LoVo (cell line): Measurements from ENCODE around the gene DCXR.

Experiments used
- DNase-seq: peaks from one replicate; pipeline ENCODE4 v3.0.0-alpha.2; 2016; ENCODE audit warnings: low spot score

DCXR gene

DNA sequence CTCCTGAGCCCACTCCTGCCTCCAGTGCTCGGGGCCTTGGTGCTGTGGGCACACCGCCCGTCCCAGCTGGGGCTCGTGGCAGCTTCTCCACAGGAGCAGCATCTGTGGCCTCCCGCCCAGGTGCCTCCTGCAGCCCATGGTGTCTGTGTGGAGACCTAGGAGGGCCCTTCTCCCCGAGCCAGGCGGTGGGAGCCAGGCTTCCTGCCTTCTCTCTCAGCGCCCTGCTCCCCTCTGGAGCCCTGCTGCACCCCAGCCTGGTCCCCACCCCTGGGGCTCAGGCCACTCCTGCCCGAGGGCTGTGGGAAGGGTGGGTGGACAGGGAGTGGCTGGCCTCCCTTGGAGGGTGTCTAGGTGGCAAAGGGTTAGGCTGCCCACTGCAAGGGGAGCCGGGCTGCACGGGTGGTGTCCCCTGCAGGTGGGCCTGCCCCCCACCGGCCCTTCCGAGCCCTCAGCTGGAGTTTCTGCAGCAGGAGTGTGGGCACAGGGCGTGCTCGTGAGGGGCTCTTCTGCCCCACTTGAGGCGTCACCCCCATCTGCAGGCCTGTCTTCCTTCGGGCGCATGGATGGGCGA is 25.8 kb downstream of the DCXR start:
- no peak for DNase-seq

- no peak for DNase-seq
Observed at GRCh38 chr17:82010575-82011525, 26.6 kb downstream of the DCXR start.

- no peak for DNase-seq
Observed at GRCh38 chr17:82009413-82009812, 28.1 kb downstream of the DCXR start.

DNA sequence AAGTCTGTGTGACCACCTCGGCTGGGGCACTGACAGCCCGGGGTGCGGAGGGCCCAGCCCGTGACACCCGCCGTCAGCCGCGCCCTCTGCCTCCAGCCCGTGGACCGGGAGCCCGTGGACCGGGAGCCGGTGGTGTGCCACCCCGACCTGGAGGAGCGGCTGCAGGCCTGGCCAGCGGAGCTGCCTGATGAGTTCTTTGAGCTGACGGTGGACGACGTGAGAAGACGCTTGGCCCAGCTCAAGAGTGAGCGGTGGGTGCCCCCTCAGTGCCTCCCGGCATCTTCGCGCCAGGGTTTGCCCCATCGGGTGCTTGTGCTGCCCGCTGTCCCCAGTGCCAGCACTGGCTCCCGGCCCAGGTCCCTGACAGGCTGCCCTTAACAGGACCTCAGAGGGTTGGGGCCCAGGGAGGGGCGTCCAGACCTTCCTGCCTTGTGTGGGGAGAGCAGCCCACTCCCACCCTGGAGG is 28.5 kb downstream of the DCXR start:
- no peak for DNase-seq

GRCh38 chr17:82008258-82008940 is 29.1 kb downstream of the DCXR start:
- no peak for DNase-seq

DNA sequence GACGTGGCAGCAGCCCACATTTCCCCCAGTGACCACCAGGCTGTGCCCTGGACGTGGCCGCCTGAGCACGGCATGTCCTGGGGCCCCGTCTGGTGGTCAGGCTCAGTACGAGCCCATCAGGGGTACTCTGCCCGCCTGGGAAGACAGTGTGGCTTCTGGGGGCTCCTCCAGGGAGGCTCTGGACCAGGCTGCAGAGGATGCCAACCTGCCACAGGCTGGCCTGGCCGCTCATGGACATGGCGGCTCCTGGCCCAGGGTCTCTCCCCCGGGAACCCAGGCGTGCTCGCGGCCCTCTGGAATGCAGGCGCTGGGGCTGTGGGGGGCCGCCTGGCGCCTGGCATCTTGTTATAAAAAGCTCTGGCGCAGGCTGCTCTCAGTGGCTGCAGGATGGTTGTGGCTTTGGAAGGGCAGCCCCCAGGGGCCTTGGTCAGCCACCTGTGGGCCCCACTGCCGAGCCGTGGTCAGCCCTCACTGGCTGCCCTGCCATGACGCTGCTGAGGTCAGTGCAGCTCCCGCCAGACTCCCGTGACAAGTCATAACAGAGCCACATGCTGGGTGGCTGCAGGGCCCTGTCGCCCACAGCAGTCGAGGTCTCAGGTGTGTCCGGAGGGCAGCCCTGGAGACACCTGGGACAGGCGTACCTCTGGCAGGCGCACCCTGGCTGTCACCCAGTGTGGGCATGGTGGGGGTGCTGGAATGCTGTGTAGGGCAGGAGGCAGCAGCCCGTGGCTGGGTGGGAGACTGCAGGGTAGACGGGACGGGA is 29.8 kb downstream of the DCXR start:
- no peak for DNase-seq

DNA sequence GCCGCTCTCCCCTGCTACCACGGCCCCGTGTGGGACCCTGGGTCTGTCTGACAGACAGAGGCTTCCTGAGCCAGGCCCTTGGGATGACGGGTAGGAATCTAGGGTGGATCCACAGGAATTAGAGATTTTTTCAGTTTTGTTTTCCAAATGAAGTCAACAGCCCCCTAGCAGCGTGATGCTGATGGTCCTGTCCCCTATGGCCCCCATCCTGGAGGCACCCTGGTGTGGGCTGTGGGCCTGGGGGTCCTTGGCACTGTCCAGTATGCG is 30.3 kb downstream of the DCXR start:
- DNase-seq = no peak

GRCh38 chr17:82006468-82007227 is 30.8 kb downstream of the DCXR start:
- DNase-seq = no peak

DNA sequence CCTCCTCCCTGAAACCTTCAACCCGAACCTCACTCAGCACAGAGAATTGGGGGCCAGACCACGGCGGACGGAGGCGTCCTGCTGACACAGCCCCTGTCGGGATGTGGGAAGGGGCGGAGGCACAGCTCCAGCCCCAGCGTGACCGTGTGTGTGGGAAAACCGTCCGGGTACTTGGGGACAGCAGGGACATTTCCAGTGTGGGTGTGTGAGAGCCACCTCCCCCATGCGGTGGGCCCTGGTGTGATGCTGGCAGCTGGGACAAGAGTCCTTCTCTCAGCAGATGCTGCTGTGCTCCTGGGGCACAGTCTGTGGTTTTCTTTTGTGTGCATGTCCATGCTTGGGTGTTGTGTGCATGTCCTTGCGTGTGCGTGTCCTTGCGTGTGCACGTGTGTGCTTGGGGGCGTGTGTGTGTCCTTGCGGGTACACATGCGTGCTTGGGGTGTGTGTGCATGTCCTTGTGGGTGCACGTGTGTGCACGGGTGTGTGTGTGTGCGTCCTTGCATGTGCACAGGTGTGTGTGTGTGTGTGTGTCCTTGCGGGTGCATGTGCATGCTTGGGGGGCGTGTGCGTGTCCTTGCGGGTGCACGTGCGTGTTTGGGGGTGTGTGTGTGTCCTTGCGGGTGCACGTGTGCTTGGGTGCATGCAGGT is 31.7 kb downstream of the DCXR start:
- no peak for DNase-seq

DNA sequence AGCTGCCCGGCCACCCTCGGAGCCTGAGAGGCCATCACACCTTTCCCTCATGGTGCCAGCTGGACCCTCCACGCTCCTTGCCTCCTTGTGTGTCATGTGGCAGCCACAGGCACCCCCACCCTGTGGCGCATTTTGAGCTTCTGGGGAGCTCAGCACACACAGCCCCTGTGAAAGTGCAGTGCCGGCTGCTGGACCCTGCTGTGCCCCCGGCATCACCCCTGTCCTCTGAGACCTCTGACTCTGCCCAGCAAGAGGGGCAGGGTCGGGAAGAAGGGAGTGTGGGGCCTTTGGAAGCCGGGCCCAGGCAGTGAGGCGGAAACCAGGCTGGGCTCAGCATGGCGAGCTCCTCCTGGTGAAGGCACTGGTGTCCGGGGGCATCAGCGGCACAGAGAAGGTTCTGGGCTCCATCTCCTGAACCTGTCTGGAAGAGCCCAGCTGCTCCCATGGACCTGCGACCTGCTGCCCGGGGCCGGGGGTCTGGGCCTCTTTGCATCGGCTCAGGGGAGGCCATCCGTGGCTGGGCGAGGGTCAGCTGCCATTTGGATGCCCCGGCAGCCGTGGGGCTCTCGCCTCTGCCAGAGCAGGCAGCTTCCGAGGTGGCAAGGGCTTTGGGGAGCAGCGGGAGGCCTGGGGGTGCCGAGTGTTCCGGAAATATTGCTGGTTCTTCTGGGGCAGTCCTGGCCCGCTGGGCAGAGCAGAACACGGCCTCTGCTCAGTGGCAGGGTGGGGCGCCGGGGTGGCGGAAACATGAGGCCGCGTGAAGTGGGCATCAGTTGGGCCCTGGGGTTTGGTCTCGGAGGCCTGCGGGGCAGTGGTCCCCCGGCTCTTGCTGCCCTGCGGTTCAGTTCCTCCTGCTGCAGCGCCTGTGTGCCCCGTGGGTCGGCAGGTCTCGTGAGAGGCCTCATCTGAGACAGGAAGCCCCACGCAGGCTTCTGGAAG is 32.7 kb downstream of the DCXR start:
- DNase-seq = no peak

DNA sequence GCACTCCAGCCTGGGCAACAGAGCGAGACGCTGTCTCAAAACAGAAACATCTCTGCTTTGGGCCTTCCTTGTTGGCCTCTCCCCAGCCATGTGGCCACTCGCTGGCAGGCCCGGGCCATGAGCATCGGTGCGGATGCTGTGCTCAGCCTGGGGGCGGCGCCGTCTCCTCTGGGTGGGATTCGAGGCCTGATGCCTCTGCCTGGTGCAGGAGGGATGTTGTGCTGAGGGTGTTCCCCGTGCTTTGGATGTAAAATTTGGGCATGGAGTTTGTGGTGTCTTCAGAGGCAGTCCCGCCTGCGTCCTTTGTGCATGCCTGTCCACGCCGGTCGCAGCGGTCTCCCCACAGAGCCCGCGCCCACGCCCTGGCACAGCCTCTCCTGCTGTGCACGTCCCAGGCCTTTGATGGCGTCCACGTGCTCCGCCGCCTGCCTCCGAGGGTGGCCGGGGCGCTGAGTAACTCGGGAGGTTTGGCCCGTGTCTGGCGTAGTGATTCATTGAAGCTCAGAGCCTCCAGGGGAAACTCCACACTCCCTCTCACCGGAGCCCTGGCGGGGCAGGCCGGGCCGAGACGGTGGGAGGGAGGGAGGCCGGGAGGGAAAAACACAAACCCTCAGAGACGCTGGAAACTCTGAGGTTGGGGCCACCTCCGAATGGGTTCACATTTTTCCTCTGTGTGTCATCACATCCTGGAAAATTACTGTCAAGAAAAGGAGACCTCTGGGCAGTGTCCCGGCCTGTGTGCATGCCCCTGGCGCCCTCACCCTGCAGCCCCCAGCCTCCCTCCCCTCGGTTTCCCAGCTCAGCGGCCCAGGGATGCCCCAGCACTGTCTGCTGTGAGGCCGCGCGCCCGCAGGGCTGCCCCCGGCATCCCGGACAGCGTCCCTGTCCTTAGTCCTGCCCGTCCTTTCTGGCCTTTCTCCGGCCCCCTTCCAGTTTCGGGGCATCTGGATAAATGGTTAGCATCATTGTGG is 33.8 kb downstream of the DCXR start:
- peak; percentile 35 for DNase-seq

DNA sequence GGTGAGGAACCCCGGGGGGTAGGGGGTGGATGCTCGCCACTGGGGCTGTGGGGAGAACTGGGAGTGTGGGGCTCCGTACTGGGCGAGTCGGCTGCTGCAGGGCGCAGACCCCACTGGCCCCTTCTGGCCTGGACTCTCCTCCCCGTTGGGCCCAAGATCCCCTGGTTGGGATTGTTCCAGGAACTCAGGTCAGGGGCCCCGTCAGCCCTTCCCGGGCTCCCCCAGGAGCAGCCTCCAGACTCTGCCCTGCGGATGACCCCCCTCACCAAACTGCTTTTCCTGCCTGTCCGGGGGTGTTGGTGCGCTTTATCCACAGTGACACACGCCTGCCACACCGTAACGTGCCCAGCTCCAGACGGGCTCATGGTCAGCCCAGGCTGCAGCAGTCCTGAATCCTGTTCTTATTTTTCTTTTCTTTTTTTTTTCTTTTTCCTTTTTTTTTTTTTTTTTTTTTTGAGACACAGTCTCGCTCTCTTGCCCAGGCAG is 35.9 kb downstream of the DCXR start:
- DNase-seq = no peak

- DNase-seq = no peak
Observed at GRCh38 chr17:82000803-82001570, 36.5 kb downstream of the DCXR start.

DNA sequence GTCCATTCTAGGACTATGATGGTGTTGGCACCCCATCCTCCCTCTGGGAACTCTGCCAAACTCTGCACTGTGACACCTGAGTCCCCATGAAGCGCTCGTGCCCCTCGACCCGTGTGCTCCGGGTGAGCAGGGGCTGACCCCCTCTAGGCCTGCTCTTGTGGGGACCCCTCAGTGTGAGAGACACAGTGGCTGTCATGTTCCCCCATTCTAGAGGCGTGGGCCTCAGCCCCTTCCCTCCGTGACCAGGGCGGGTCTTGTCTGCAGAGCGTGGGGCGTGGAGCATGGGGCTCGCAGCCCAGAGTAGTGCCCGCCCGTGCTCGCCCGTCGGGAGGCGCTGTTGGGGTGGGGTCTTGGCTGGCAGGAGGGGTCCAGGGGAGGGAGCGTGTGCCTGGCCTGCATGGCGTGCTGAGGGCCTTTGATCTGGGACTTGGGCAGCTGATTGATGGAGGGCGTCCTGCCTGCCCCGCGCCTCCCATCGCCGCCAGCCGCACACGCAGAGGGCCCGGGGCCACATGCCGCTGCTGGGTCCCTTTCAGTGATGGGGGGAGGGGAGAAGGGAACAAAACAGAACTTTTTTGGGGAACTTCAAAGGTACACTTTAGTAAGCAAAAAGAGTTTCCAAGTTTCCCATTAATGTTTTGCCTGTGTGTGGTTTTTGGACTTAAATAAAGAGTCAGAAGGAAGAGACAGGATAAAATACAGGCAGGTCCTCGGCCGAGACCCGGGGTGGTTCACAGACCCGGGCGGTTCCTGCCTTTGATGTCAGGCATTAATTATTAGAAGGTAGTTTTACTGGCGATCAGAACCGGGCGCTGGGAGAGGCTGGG is 37.3 kb downstream of the DCXR start:
- no peak for DNase-seq

DNA sequence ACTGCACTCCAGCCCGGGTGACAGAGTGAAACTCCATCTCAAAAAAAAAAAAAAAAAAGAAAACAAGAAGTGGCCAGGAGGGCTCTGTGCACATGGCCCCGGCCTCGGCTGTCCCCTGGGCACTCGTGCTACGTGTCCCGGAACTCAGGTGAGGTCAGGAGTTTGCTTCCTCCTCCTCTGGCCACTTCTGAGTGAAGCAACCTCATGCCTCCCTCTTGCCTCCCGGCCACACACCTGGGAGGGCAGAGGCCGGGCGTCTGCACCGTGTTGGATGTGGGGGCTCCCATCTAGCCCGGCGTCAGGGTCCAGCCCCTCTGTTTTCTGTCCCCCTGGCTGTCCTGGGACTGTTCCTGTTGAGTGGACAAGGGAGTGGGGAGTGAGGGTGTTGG is 37.9 kb downstream of the DCXR start:
- no peak for DNase-seq

- no peak for DNase-seq
Observed at GRCh38 chr17:81998691-81999438, 38.6 kb downstream of the DCXR start.
